PFSK-1 (cell line): Measurements from ENCODE around the gene C16orf92.

Experiments
- FOXP2 ChIP-seq: optimal IDR thresholded peaks from 2 replicates; pipeline ENCODE3; 2011; ENCODE audit warnings: borderline replicate concordance, control low read depth, inconsistent platforms; ENCODE audit not compliant: insufficient read depth; ENCODE audit errors: extremely low read length, extremely low read depth
- POLR2AphosphoS5 ChIP-seq: IDR thresholded peaks from 2 replicates; pipeline ENCODE4 v1.6.1; 2012; ENCODE audit warnings: low read depth, mild to moderate bottlenecking, control low read depth, low read length, moderate library complexity
- REST ChIP-seq, 2 experiments: IDR thresholded peaks; 2 replicates each; pipeline versions ENCODE4 v1.6.1 to v1.8.0; 2011 to 2012; ENCODE audit warnings: low read depth in 2 of 2, low read length in 2 of 2, control low read depth in 1 of 2, inconsistent platforms in 1 of 2, mild to moderate bottlenecking in 1 of 2, moderate library complexity in 1 of 2; ENCODE audit not compliant: insufficient read depth in 1 of 2
- SIN3A ChIP-seq: IDR thresholded peaks from 2 replicates; pipeline ENCODE4 v1.6.1; 2012; ENCODE audit warnings: mild to moderate bottlenecking, low read length, moderate library complexity, borderline replicate concordance; ENCODE audit not compliant: insufficient read depth
- TAF1 ChIP-seq: IDR thresholded peaks from 2 replicates; pipeline ENCODE4 v1.6.1; 2012; ENCODE audit warnings: low read length, control low read depth, borderline replicate concordance; ENCODE audit not compliant: insufficient read depth

The C16orf92 gene

GRCh38 chr16:30030011-30030685 is 7.2 kb downstream of the C16orf92 start:
- TF ChIP-seq SIN3A (no peak), FOXP2 (no peak), REST (IDR thresholded peaks at IDR 0.05; ENCODE audit: insufficient read depth in 1 of 2, low read depth in 2 of 2, low read length in 2 of 2) (no peak), POLR2AphosphoS5 (no peak), TAF1 (no peak)

- TF ChIP-seq REST (IDR thresholded peaks at IDR 0.05; ENCODE audit: insufficient read depth in 1 of 2, low read depth in 2 of 2, low read length in 2 of 2): no peak
- TF ChIP-seq SIN3A: no peak
- no peak for TF ChIP-seq FOXP2
- TF ChIP-seq POLR2AphosphoS5: no peak
- TF ChIP-seq TAF1: no peak
These were observed 7.9 kb downstream of the C16orf92 start, which contains the start of gene TLCD3B for GRCh38 chr16:30030841-30031413. TSS of gene TLCD3B (minus strand) at chr16:30031271. CDS start at chr16:30030527, 744 bp downstream.

- no peak for TF ChIP-seq TAF1
- no peak for TF ChIP-seq REST (IDR thresholded peaks at IDR 0.05; ENCODE audit: insufficient read depth in 1 of 2, low read depth in 2 of 2, low read length in 2 of 2)
- no peak for TF ChIP-seq SIN3A
- no peak for TF ChIP-seq POLR2AphosphoS5
- TF ChIP-seq FOXP2: no peak
These were observed 8.5 kb downstream of the C16orf92 start for GRCh38 chr16:30031477-30031918.

- TF ChIP-seq REST (IDR thresholded peaks at IDR 0.05; ENCODE audit: insufficient read depth in 1 of 2, low read depth in 2 of 2, low read length in 2 of 2): peak in 1 of 2 experiments; percentile 47; a peak in 1 of 4 replicates
- no peak for TF ChIP-seq FOXP2
- TF ChIP-seq POLR2AphosphoS5: no peak
- TF ChIP-seq SIN3A: no peak
These were observed 9.3 kb downstream of the C16orf92 start for GRCh38 chr16:30032083-30032819.
